HepG2 (cell line): ENCODE measurements around the gene DCAF8. TPM values are rescaled to one million over a fixed set of nuclear protein-coding genes. Genes with fewer than 3 reads are reported as not detected.

Experiments used
- ATAC-seq: fragments of 200-7000 bp; cut with Tn5 transposase; 3 replicates; pipeline ENCODE4 v1.9.1; 2020; ENCODE audit warnings: mild to moderate bottlenecking, moderate library complexity
- BruUV-seq: library from RNA; stranded (reverse); fragments of 400-500 nt; replicated peaks from 2 replicates; lab custom pipeline; 2021; lab: Mats Ljungman, UMichigan
- CTCF ChIA-PET: fragments of 300-600 bp; formaldehyde crosslinking; extraction: SDS; loops from one replicate; lab custom pipeline; 2021; ENCODE audit warnings: low total read pairs, inconsistent platforms, low intra/inter-chr PET ratio; lab: Yijun Ruan, JAX
- POLR2A ChIA-PET: fragments of 350-600 bp; sonication (Branson Sonifier 250); formaldehyde crosslinking; loops from one replicate; lab custom pipeline; 2020; ENCODE audit warnings: antibody characterized with exemption, inconsistent platforms; lab: Yijun Ruan, JAX
- DNase-seq: peaks from one replicate; pipeline ENCODE4 v3.0.0-alpha.2; 2015; ENCODE audit warnings: low spot score
- FAIRE-seq: peaks from 3 replicates; lab custom pipeline; 2011; peaks lifted over from hg19 to GRCh38; lab: Jason Lieb, UNC
- H2AFZ ChIP-seq: one replicate; pipeline ENCODE4 v1.6.1; 2011; ENCODE audit warnings: low read length, inconsistent platforms
- H3K27ac ChIP-seq: fragments of 300-600 bp; 3 replicates; pipeline ENCODE4 v1.8.0; 2011; ENCODE audit warnings: mixed run types, mild to moderate bottlenecking, mixed read lengths, low read length, inconsistent platforms; ENCODE audit not compliant: insufficient read depth; ENCODE audit errors: extremely low read length
- H3K27me3 ChIP-seq, 2 experiments: fragments of 200-600 bp in 1 of 2; 2 replicates in 1 of 2; 3 replicates in 1 of 2; pipeline versions ENCODE4 v1.6.0 to v1.8.0; 2011; ENCODE audit warnings: low read length in 2 of 2, mild to moderate bottlenecking in 2 of 2, moderate library complexity in 2 of 2, inconsistent platforms in 1 of 2; ENCODE audit not compliant: insufficient read depth in 2 of 2, control insufficient read depth in 1 of 2
- H3K36me3 ChIP-seq, 2 experiments: fragments of 200-600 bp in 1 of 2; replicated peaks in 1 of 2; 2 replicates in 1 of 2; 3 replicates in 1 of 2; pipeline versions ENCODE4 v1.5.1 to v1.8.0; 2011; ENCODE audit warnings: low read length in 2 of 2, inconsistent platforms in 1 of 2; ENCODE audit not compliant: insufficient read depth in 2 of 2, control insufficient read depth in 1 of 2
- H3K4me1 ChIP-seq: 2 replicates; pipeline ENCODE4 v1.5.1; 2012; ENCODE audit warnings: low read length, inconsistent platforms; ENCODE audit not compliant: insufficient read depth
- H3K4me2 ChIP-seq: 2 replicates; pipeline ENCODE4 v1.6.0; 2011; ENCODE audit warnings: low read depth, low read length, inconsistent platforms
- H3K4me3 ChIP-seq, 3 experiments: fragments of 200-600 bp in 1 of 3; sonication (generic), shearing (Covaris generic) in 1 of 3; replicated peaks in 1 of 3; 2 replicates each; pipeline ENCODE4 v1.5.1; 2011 to 2016; ENCODE audit warnings: low read length in 3 of 3, inconsistent platforms in 2 of 3, low read depth in 2 of 3, mild to moderate bottlenecking in 2 of 3, control low read depth in 1 of 3, mixed read lengths in 1 of 3; ENCODE audit not compliant: insufficient read depth in 1 of 3
- H3K79me2 ChIP-seq: one replicate; pipeline ENCODE4 v1.6.1; 2011; ENCODE audit warnings: low read length, inconsistent platforms; ENCODE audit not compliant: insufficient read depth
- H3K9ac ChIP-seq: 2 replicates; pipeline ENCODE4 v1.6.0; 2011; ENCODE audit warnings: mild to moderate bottlenecking, low read depth, low read length, inconsistent platforms; ENCODE audit not compliant: insufficient read depth
- H3K9me3 ChIP-seq: 2 replicates; pipeline ENCODE4 v1.5.1; 2012; ENCODE audit warnings: mild to moderate bottlenecking, low read length
- H4K20me1 ChIP-seq: 2 replicates; pipeline ENCODE4 v1.6.0; 2011; ENCODE audit warnings: inconsistent platforms, mild to moderate bottlenecking, low read length, moderate library complexity; ENCODE audit not compliant: insufficient read depth
- CEBPB ChIP-seq: IDR thresholded peaks from 2 replicates; pipeline ENCODE4 v1.6.1; 2011; ENCODE audit warnings: low read depth, low read length, improper control_type of control experiment, borderline replicate concordance
- EEA1 ChIP-seq: sonication (generic); formaldehyde crosslinking; IDR thresholded peaks from 2 replicates; pipeline ENCODE4 v1.5.1; 2020; ENCODE audit warnings: mild to moderate bottlenecking, missing genetic modification reagents, borderline replicate concordance
- HCFC1 ChIP-seq: fragments of 150-350 bp; IDR thresholded peaks from 2 replicates; pipeline ENCODE4 v1.6.1; 2014; ENCODE audit warnings: low read depth, low read length
- JUN ChIP-seq: sonication (generic); formaldehyde crosslinking; IDR thresholded peaks from 2 replicates; pipeline ENCODE4 v1.4.0; 2020; ENCODE audit warnings: mild to moderate bottlenecking, missing genetic modification reagents
- KLF12 ChIP-seq: sonication (generic); formaldehyde crosslinking; IDR thresholded peaks from 2 replicates; pipeline ENCODE4 v1.4.0; 2020; ENCODE audit warnings: missing genetic modification reagents, borderline replicate concordance
- KMT2A ChIP-seq: sonication (generic); formaldehyde crosslinking; IDR thresholded peaks from 2 replicates; pipeline ENCODE4 v1.4.0; 2020; ENCODE audit warnings: missing genetic modification reagents
- MAFK ChIP-seq, 2 experiments: IDR thresholded peaks in 1 of 2; conservative IDR thresholded peaks in 1 of 2; 2 replicates each; pipeline ENCODE4 v1.6.1; 2011; ENCODE audit warnings: improper control_type of control experiment in 2 of 2, low read length in 2 of 2
- MYNN ChIP-seq: sonication (generic); formaldehyde crosslinking; IDR thresholded peaks from 2 replicates; pipeline ENCODE4 v1.4.0; 2020; ENCODE audit warnings: mild to moderate bottlenecking, low read depth, missing genetic modification reagents
- NCOA2 ChIP-seq: sonication (generic); formaldehyde crosslinking; IDR thresholded peaks from 2 replicates; pipeline ENCODE4 v1.8.0; 2022; ENCODE audit warnings: inconsistent platforms
- RFX5 ChIP-seq: IDR thresholded peaks from 2 replicates; pipeline ENCODE4 v1.6.1; 2011; ENCODE audit warnings: low read depth, low read length, improper control_type of control experiment
- SIX4 ChIP-seq: sonication (generic); formaldehyde crosslinking; IDR thresholded peaks from 2 replicates; pipeline ENCODE4 v1.4.0; 2020; ENCODE audit warnings: missing genetic modification reagents
- SMYD3 ChIP-seq: sonication (generic); formaldehyde crosslinking; IDR thresholded peaks from 2 replicates; pipeline ENCODE4 v1.8.1; 2023; ENCODE audit warnings: mild to moderate bottlenecking, missing genetic modification reagents
- ZNF251 ChIP-seq: sonication (generic); formaldehyde crosslinking; IDR thresholded peaks from 2 replicates; pipeline ENCODE4 v1.9.0; 2021; ENCODE audit warnings: mild to moderate bottlenecking, missing genetic modification reagents
- ZNF350 ChIP-seq: sonication (generic); formaldehyde crosslinking; IDR thresholded peaks from 2 replicates; pipeline ENCODE4 v1.4.0; 2020; ENCODE audit warnings: mild to moderate bottlenecking, low read depth, missing genetic modification reagents, borderline replicate concordance
- ZNF550 ChIP-seq: sonication (generic); formaldehyde crosslinking; IDR thresholded peaks from 2 replicates; pipeline ENCODE4 v1.4.0; 2020; ENCODE audit warnings: mild to moderate bottlenecking, missing genetic modification reagents, borderline replicate concordance
- ZNF607 ChIP-seq: sonication (generic); formaldehyde crosslinking; IDR thresholded peaks from 2 replicates; pipeline ENCODE4 v1.5.1; 2020; ENCODE audit warnings: missing genetic modification reagents, mild to moderate bottlenecking, borderline replicate concordance
- ZNF839 ChIP-seq: sonication (generic); formaldehyde crosslinking; IDR thresholded peaks from 2 replicates; pipeline ENCODE4 v1.4.0; 2020; ENCODE audit warnings: missing genetic modification reagents, mild to moderate bottlenecking, borderline replicate concordance
- WGBS: methylation state at CpG from one replicate; pipeline ENCODE4 v1.1.6; 2017; ENCODE audit warnings: low lambda C conversion rate; 5-methylcytosine and 5-hydroxymethylcytosine counted together
- in situ Hi-C: cut with HindIII; loops from 2 replicates; pipeline ENCODE4 v1.10.0; 2017; ENCODE audit warnings: low pct_unique_long_range_greater_than_20kb; ENCODE audit not compliant: extremely low pct_ligation_motif_present
- intact Hi-C: fragments of 100-400 bp; cut with micrococcal nuclease; formaldehyde crosslinking; loops from one replicate; pipeline ENCODE4 v1.10.0; 2022; ENCODE audit not compliant: unreplicated experiment
- polyA plus RNA-seq, 8 experiments: library from polyadenylated mRNA; depleted of rRNA in 3 of 8; stranded (reverse) in 7 of 8; unstranded in 1 of 8; fragments of >200 nt; fragmentation: Illumina TruSeq in 4 of 8; extraction: Trizol in 4 of 8; gene quantifications; 2 replicates each; pipeline versions ENCODE4 v1.2.1 to v1.2.3, GENCODE V29; 2011 to 2016; ENCODE audit warnings: low read depth in 4 of 8, missing spikeins in 1 of 8, mixed read lengths in 1 of 8; ENCODE audit not compliant: insufficient read depth in 1 of 8
- total RNA-seq, 5 experiments: library from RNA; depleted of rRNA; stranded (reverse); fragments of >200 nt; fragmentation: Illumina TruSeq; extraction: Trizol; gene quantifications; 2 replicates each; pipeline ENCODE4 v1.2.3, GENCODE V29; 2016; ENCODE audit warnings: low read depth in 1 of 5
- TF ChIP-seq, protein P1 (sequence below): sonication (generic); formaldehyde crosslinking; IDR thresholded peaks from 2 replicates; pipeline ENCODE4 v1.4.0; 2020; ENCODE audit warnings: missing genetic modification reagents, borderline replicate concordance
- TF ChIP-seq, protein P2 (sequence below): sonication (generic); formaldehyde crosslinking; IDR thresholded peaks from 2 replicates; pipeline ENCODE4 v1.8.1; 2022; ENCODE audit warnings: mild to moderate bottlenecking, missing genetic modification reagents
- TF ChIP-seq, protein P3 (sequence below): sonication (generic); formaldehyde crosslinking; IDR thresholded peaks from 2 replicates; pipeline ENCODE4 v1.5.0; 2020; ENCODE audit warnings: missing genetic modification reagents

Gene DCAF8
- total and polyA plus RNA-seq, 2 of the 13 experiments (the other 11 are each of a cell fraction or from before 2014, with no cell fraction given) = 73.4 to 79.8 TPM

DNA sequence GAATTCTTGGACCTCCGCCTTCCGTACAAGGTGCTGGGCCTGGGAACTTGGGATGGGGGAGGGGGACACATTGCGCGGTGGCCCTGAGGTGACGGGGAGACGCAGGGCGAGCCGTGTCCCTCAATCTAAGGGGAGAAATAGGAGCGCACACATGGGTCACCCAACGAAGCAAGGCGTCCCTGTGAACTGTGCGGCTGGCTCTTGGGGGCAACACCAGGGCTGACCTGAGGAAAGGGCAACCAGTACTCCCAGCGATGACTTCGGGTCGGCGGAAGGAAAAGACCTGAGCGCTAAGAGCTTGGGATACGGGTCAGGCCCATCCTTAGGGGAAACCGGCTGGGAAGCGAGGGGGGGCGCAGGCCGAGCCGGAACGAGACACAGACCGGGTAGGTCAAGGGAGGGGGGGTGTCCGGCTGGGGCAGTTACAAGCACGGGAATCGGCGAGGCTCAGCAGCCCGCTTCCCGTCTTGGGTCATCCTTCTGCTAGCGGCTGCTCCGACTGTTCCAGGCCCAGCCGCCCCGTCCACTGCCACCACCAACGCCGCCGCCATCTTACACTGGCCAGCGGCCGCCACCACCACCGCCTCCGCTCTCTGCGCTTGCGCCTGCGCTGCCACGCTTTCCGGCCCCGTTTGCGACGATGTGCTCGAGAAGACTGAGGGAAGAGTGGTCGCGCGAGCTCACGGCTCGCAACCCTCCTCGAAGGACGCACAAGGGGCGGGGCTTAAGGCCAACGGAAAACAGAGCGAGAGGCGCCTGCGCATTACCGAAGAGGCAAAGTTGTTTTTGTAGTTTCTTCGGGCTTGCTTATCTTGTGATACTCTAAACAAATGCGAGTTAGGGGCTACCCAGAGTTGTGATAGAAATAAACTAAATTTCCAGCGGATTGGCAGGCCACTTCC is at the start of gene DCAF8 (continued):
- TF ChIP-seq NCOA2 (0 out of 2 replicates have a peak, but pooled peaks have one; percentile 19), SMYD3 (CRISPR knock-in tag) (no peak), ZNF550 (CRISPR knock-in tag) (0 out of 2 replicates have a peak, but pooled peaks have one; percentile 35), KMT2A (CRISPR knock-in tag) (peak; percentile 90), RFX5 (no peak), HCFC1 (peak; percentile 54; the same call in 1 of the 2 replicates), KLF12 (CRISPR knock-in tag) (no peak), JUN (CRISPR knock-in tag) (no peak), ZNF839 (CRISPR knock-in tag) (no peak; the same call in 1 of the 2 replicates), MAFK (conservative IDR thresholded peaks at IDR 0.05 in 1 of 2, IDR thresholded peaks at IDR 0.05 in 1 of 2; ENCODE audit: low read length in 2 of 2) (no peak), EEA1 (peak; percentile 60; the same call in 1 of the 2 replicates), MYNN (CRISPR knock-in tag) (peak; percentile 95), ZNF607 (peak; percentile 92)

DNA sequence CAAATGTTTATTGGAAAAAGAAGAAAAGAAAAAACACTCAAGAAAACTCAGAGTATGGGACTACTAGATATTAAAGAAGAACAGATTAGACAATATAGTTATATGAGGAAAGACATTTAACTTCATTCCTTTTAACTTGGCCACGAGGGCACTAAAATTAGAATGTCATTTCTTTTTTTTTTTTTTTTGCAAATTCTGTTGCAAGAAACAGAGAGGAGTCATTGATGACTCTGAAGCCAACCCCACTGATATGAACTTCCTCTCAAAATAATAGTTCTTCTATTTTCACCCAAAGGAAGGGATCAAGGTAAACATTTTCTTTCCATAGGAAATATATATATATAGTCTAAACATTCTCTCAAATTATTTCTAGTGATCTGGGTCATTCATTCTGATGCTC is 47.2 kb upstream of the DCAF8 start:
- no peaks in the 10 kb centered on the region for H3K79me2 ChIP-seq
- FAIRE-seq (no peak), DNase-seq (no peak), ATAC-seq (no peak)
- CTCF ChIA-PET = no interaction called here
- no TSS peak for BruUV-seq
- in situ Hi-C loops = no loop called here
- H4K20me1 ChIP-seq = no peaks in the 10 kb centered on the region
- H3K27ac ChIP-seq = no peak overlapping the region
- no peaks in the 10 kb centered on the region for H3K9me3 ChIP-seq
- H3K9ac ChIP-seq = no peak overlapping the region
- H3K4me1 ChIP-seq = no peaks in the 10 kb centered on the region
- H3K27me3 ChIP-seq = no peaks in the 10 kb centered on the region
- intact Hi-C loops = no loop called here
- no peak overlapping the region for H2AFZ ChIP-seq
- no peak overlapping the region for H3K4me2 ChIP-seq
- H3K4me3 ChIP-seq = no peak overlapping the region
- 89% methylated on average over 1 of the region's 1 CpG for WGBS
- peaks cover 36 to 90% of the 10 kb centered on the region in 2 experiments for H3K36me3 ChIP-seq
- POLR2A ChIA-PET = no interaction called here
- TF ChIP-seq, protein P1, sequence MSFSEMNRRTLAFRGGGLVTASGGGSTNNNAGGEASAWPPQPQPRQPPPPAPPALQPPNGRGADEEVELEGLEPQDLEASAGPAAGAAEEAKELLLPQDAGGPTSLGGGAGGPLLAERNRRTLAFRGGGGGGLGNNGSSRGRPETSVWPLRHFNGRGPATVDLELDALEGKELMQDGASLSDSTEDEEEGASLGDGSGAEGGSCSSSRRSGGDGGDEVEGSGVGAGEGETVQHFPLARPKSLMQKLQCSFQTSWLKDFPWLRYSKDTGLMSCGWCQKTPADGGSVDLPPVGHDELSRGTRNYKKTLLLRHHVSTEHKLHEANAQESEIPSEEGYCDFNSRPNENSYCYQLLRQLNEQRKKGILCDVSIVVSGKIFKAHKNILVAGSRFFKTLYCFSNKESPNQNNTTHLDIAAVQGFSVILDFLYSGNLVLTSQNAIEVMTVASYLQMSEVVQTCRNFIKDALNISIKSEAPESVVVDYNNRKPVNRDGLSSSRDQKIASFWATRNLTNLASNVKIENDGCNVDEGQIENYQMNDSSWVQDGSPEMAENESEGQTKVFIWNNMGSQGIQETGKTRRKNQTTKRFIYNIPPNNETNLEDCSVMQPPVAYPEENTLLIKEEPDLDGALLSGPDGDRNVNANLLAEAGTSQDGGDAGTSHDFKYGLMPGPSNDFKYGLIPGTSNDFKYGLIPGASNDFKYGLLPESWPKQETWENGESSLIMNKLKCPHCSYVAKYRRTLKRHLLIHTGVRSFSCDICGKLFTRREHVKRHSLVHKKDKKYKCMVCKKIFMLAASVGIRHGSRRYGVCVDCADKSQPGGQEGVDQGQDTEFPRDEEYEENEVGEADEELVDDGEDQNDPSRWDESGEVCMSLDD = no peak
- TF ChIP-seq, protein P2, sequence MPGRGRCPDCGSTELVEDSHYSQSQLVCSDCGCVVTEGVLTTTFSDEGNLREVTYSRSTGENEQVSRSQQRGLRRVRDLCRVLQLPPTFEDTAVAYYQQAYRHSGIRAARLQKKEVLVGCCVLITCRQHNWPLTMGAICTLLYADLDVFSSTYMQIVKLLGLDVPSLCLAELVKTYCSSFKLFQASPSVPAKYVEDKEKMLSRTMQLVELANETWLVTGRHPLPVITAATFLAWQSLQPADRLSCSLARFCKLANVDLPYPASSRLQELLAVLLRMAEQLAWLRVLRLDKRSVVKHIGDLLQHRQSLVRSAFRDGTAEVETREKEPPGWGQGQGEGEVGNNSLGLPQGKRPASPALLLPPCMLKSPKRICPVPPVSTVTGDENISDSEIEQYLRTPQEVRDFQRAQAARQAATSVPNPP (CRISPR knock-in tag) = no peak
- TF ChIP-seq ZNF350 (CRISPR knock-in tag) = no peak
- TF ChIP-seq, protein P3, sequence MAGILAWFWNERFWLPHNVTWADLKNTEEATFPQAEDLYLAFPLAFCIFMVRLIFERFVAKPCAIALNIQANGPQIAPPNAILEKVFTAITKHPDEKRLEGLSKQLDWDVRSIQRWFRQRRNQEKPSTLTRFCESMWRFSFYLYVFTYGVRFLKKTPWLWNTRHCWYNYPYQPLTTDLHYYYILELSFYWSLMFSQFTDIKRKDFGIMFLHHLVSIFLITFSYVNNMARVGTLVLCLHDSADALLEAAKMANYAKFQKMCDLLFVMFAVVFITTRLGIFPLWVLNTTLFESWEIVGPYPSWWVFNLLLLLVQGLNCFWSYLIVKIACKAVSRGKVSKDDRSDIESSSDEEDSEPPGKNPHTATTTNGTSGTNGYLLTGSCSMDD (CRISPR knock-in tag) = no peak
- no peak for TF ChIP-seq ZNF251 (CRISPR knock-in tag)
- no peak for TF ChIP-seq CEBPB
- TF ChIP-seq SIX4 (CRISPR knock-in tag) = no peak
